Measurements from ENCODE around the gene FNDC10.

FNDC10 gene

DNA sequence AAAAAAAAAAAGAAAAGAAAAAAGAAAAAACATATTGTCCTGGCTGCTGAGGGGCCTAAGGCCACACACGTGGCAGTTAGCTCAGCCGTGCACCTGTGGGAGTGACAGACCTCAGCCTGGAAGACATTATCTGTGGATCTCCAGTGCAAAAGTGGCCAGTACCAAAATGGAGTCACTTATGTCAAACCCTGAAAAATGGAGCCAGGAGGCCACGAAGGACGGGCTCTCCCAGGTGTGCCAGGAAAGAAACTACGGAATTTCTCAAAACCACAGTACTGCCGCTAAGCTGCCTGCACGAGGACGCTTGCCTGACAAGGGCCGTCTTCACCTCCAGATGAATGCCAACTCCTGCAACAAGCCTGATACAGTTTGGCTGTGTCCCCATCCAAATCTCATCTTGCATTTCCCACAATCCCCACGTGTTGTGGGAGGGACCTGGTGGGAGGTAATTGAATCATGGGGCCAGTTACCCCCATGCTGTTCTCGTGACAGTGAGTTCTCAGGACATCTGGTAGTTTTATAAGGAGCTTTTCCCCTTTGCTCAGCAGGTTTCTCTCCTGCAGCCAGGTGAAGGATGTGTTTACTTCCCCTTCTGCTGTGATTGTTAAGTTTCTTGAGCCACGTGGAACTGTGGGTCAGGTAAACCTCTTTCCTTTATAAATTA, 10.0 kb upstream of the FNDC10 start:
- Histone ChIP-seq H3K4me3 (no peak overlapping the region), H3K27ac (no peak overlapping the region)
- TF ChIP-seq, protein P1, sequence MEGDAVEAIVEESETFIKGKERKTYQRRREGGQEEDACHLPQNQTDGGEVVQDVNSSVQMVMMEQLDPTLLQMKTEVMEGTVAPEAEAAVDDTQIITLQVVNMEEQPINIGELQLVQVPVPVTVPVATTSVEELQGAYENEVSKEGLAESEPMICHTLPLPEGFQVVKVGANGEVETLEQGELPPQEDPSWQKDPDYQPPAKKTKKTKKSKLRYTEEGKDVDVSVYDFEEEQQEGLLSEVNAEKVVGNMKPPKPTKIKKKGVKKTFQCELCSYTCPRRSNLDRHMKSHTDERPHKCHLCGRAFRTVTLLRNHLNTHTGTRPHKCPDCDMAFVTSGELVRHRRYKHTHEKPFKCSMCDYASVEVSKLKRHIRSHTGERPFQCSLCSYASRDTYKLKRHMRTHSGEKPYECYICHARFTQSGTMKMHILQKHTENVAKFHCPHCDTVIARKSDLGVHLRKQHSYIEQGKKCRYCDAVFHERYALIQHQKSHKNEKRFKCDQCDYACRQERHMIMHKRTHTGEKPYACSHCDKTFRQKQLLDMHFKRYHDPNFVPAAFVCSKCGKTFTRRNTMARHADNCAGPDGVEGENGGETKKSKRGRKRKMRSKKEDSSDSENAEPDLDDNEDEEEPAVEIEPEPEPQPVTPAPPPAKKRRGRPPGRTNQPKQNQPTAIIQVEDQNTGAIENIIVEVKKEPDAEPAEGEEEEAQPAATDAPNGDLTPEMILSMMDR (IDR thresholded peaks at IDR 0.05), result no peak
- no peak for DNase-seq (ENCODE audit: low spot score)

DNA sequence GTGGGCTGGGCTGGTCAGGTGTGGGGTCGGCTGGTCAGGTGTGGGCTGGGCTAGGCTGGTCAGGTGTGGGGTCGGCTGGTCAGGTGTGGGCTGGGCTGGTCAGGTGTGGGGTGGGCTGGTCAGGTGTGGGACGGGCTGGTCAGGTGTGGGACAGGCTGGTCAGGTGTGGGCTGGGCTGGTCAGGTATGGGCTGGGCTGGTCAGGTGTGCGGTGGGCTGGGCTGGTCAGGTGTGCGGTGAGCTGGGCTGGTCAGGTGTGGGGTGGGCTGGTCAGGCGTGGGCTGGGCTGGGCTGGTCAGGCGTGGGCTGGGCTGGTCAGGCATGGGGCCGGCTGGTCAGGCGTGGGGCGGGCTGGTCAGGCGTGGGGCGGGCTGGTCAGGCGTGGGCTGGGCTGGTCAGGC, 6.3 kb upstream of the FNDC10 start:
- H3K27ac ChIP-seq, result no peak overlapping the region

DNA sequence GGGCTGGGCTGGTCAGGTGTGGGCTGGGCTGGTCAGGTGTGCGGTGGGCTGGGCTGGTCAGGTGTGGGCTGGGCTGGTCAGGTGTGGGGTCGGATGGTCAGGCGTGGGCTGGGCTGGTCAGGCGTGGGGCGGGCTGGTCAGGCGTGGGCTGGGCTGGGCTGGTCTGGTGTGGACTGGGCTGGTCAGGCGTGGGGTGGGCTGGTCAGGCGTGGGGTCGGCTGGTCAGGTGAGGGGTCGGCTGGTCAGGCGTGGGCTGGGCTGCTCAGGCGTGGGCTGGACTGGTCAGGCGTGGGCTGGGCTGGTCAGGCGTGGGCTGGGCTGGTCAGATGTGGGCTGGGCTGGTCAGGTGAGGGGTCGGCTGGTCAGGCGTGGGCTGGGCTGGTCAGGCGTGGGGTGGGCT, 5.8 kb upstream of the FNDC10 start:
- no peak for DNase-seq (ENCODE audit: low spot score)
- Histone ChIP-seq H3K4me3 (no peak overlapping the region), H3K27ac (no peak overlapping the region)
- TF ChIP-seq, protein P1 (IDR thresholded peaks at IDR 0.05), result no peak

More for the DNA sequence above, 6.3 kb upstream of the FNDC10 start:
- H3K4me3 ChIP-seq, result no peak overlapping the region
- no peak for DNase-seq (ENCODE audit: low spot score)
- TF ChIP-seq, protein P1 (IDR thresholded peaks at IDR 0.05), result no peak

DNA sequence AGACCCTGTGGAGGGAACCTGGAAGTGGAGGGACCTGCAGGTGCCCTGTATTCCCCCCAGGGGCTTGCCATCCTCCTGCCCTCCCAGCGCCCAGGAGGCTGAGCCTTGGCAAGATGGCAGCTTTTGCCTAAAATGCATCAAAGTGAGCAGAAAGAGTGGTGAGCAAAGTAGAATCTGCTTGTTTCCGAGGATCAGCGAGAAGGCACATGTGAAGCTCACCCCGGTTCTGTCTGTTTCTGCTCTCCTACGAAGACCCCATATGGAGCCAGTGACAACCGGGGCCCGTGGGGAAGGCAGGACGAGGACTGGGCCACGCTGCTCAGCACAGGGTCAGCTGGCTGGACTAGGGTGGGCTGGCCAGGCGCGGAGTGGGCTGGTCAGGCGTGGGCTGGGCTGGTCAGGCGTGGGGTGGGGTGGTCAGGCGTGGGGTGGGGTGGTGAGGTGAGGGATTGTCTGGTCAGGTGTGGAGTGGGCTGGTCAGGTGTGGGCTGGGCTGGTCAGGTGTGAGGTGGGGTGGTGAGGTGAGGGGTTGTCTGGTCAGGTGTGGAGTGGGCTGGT, 5.2 kb upstream of the FNDC10 start:
- Histone ChIP-seq H3K4me3 (no peak overlapping the region), H3K27ac (no peak overlapping the region)
- TF ChIP-seq, protein P1 (IDR thresholded peaks at IDR 0.05), result no peak
- DNase-seq (ENCODE audit: low spot score), result no peak

DNA sequence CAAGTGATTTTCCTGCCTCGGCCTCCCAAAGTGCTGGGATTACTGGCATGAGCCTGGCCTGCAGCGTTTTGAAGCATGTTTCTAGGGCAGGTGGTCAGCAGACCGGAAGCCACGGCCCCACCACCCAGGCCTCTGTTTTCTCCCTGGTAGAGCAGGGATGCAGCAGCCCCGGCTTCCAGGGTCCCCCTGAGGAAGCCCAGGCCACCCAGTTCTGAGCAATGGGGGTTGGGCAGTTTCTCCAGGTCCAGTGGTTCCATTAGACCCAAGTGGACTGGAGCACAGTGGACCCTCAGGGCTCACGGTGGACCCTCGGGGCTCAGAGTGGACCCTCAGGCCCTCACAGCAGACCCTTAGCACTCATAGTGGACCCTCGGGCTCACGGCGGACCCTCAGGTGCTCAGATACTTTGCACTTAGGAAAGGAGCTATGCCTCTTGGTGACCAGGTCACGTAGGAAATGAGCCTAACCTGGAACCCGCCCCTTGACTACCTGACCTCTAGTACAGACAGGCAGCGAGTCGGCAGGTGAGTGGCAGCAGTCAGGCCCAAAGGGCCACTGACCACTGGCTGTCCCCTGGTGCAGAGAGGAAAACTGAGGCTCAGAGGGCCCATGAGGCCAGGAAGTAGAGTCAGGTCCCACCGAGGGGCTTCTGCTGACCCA, 4.6 kb upstream of the FNDC10 start:
- TF ChIP-seq, protein P1 (IDR thresholded peaks at IDR 0.05), result no peak
- Histone ChIP-seq H3K4me3 (no peak overlapping the region), H3K27ac (no peak overlapping the region)
- DNase-seq (ENCODE audit: low spot score), result no peak

GRCh38 chr1:1603671-1604373, 3.9 kb upstream of the FNDC10 start:
- Histone ChIP-seq H3K4me3 (no peak overlapping the region), H3K27ac (no peak overlapping the region)
- TF ChIP-seq, protein P1 (IDR thresholded peaks at IDR 0.05), result no peak
- DNase-seq (ENCODE audit: low spot score), result no peak
